ENCODE data around the gene RASSF7.

RASSF7 gene

GRCh38 chr11:598005-598680 is 37.4 kb downstream of the RASSF7 start (continued):
- no peak for TF ChIP-seq ZNF670 (tag by site-specific recombination; IDR thresholded peaks at IDR 0.05; ENCODE audit: low read depth)
- TF ChIP-seq, protein P1, sequence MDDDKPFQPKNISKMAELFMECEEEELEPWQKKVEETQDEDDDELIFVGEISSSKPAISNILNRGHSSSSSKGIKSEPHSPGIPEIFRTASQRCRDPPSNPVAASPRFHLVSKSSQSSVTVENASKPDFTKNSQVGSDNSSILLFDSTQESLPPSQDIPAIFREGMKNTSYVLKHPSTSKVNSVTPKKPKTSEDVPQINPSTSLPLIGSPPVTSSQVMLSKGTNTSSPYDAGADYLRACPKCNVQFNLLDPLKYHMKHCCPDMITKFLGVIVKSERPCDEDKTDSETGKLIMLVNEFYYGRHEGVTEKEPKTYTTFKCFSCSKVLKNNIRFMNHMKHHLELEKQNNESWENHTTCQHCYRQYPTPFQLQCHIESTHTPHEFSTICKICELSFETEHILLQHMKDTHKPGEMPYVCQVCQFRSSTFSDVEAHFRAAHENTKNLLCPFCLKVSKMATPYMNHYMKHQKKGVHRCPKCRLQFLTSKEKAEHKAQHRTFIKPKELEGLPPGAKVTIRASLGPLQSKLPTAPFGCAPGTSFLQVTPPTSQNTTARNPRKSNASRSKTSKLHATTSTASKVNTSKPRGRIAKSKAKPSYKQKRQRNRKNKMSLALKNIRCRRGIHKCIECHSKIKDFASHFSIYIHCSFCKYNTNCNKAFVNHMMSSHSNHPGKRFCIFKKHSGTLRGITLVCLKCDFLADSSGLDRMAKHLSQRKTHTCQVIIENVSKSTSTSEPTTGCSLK (tag by site-specific recombination; IDR thresholded peaks at IDR 0.05) = no peak
- TF ChIP-seq SP3 (tag by site-specific recombination; IDR thresholded peaks at IDR 0.05) = no peak

DNA sequence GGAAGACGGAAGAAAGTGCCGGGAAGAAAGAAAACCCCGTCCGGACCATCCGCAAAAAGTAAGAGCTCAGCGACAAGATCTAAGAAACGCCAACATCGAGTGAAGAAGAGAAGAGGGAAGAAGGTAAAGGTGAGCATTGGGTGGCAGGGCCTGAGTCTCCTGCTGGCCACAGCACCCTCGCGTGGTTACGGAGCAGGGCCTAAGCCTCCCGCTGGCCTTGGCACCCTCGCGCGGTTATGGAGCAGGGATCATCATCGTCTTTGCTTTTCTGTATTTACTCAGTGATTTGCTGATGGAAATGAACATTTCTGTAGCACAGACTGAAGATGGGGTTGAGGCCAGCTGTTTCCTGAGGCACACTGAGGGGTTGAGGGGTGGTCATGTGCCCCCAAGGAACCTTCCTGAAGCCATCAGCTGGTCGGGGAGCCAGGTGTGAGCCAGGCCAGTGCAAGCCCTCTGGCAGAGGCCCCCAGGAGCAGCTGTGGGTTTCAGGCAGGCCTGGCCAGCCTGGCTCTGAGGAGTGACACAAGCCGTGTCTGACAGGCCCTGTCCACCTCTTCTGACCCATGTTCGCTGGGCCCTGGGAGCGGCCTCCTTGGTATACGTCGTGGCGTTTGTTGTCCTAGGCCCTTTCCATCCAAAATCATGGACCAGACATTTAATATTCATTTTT is 40.9 kb downstream of the RASSF7 start:
- Histone ChIP-seq H3K4me3 (ENCODE audit: low read depth, low read length) (no peak overlapping the region), H3K9me3 (ENCODE audit: control insufficient read depth, insufficient read depth, low read depth, low read length) (no peaks in the 10 kb centered on the region), H3K27ac (ENCODE audit: extremely low read depth, low read depth, low read length) (no peak overlapping the region), H3K4me1 (ENCODE audit: control insufficient read depth, insufficient read depth, low read length) (no peaks in the 10 kb centered on the region), H3K36me3 (ENCODE audit: control insufficient read depth in 2 of 2, insufficient read depth in 1 of 2, low read length in 2 of 2) (peaks cover 16 to 90% of the 10 kb centered on the region in 2 experiments; a peak in 2 of 3 replicates)
- no peak for TF ChIP-seq ZEB2 (tag by site-specific recombination; IDR thresholded peaks at IDR 0.05)
- TF ChIP-seq SALL2 (tag by site-specific recombination; IDR thresholded peaks at IDR 0.05; ENCODE audit: borderline replicate concordance) = no peak
- TF ChIP-seq ZNF600 (tag by site-specific recombination; IDR thresholded peaks at IDR 0.05) = peak; percentile 62
- ChIA-PET CTCF (interaction anchor here (0.6 to 1.5 kb wide), 2 partner anchors 11 to 159 kb away, joined by 3 to 4 read pairs; no protein-coding TSS in a partner anchor), POLR2A (interaction anchor here (0.6 kb wide), 1 partner anchor 144 kb away, joined by 4 read pairs; no protein-coding TSS in a partner anchor)

DNA sequence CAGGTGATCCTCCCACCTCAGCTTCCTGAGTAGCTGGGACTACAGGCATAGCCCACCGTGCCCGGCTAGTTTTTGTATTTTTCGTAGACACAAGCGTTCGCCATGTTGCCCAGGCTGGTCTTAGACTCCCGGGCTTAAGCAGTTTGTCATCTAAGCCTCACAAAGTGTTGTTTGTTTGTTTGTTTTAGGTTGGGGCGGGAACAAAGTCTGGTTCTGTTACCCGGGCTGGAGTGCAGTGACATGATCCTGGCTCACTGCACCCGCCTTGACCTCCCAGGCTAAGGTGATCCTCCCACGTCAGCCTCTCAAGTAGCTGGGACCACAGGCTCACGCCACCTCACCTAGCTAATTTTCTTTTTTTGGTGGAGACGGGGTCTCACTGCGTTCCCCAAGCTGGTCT is 42.4 kb downstream of the RASSF7 start:
- ChIA-PET POLR2A (interaction anchor here (0.7 to 1.0 kb wide), 2 partner anchors 27 to 47 kb away, joined by 3 to 5 read pairs; partner anchors contain the start of gene PHRF1), CTCF (interaction anchor here (0.7 kb wide), 1 partner anchor 177 kb away, joined by 3 read pairs; no protein-coding TSS in a partner anchor)
- TF ChIP-seq ZIC2 (tag by site-specific recombination; IDR thresholded peaks at IDR 0.05) (no peak), HOXA7 (CRISPR knock-in tag; IDR thresholded peaks at IDR 0.05; ENCODE audit: borderline replicate concordance) (no peak), ZNF777 (tag by site-specific recombination; IDR thresholded peaks at IDR 0.05; ENCODE audit: borderline replicate concordance) (no peak), ZBTB8A (tag by site-specific recombination; IDR thresholded peaks at IDR 0.05) (no peak), OSR2 (tag by site-specific recombination; IDR thresholded peaks at IDR 0.05) (no peak), ZFP3 (tag by site-specific recombination; IDR thresholded peaks at IDR 0.05; ENCODE audit: low read depth) (no peak), ZNF530 (tag by site-specific recombination; IDR thresholded peaks at IDR 0.05; ENCODE audit: low read depth) (no peak), SALL2 (tag by site-specific recombination; IDR thresholded peaks at IDR 0.05; ENCODE audit: borderline replicate concordance) (no peak), HOXC10 (CRISPR knock-in tag; IDR thresholded peaks at IDR 0.05) (no peak), ZSCAN4 (tag by site-specific recombination; IDR thresholded peaks at IDR 0.05) (no peak)
- TF ChIP-seq, protein P2, sequence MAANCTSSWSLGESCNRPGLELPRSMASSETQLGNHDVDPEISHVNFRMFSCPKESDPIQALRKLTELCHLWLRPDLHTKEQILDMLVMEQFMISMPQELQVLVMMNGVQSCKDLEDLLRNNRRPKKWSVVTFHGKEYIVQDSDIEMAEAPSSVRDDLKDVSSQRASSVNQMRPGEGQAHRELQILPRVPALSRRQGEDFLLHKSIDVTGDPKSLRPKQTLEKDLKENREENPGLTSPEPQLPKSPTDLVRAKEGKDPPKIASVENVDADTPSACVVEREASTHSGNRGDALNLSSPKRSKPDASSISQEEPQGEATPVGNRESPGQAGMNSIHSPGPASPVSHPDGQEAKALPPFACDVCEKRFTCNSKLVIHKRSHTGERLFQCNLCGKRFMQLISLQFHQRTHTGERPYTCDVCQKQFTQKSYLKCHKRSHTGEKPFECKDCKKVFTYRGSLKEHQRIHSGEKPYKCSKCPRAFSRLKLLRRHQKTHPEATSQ (tag by site-specific recombination; IDR thresholded peaks at IDR 0.05) = no peak
- H3K9me3 ChIP-seq (ENCODE audit: control insufficient read depth, insufficient read depth, low read depth, low read length) = no peaks in the 10 kb centered on the region
- peaks cover 16 to 90% of the 10 kb centered on the region in 2 experiments; a peak in 2 of 3 replicates for H3K36me3 ChIP-seq (ENCODE audit: control insufficient read depth in 2 of 2, insufficient read depth in 1 of 2, low read length in 2 of 2)
- H3K4me3 ChIP-seq (ENCODE audit: low read depth, low read length) = no peak overlapping the region
- H3K4me1 ChIP-seq (ENCODE audit: control insufficient read depth, insufficient read depth, low read length) = no peaks in the 10 kb centered on the region
- H3K27ac ChIP-seq (ENCODE audit: extremely low read depth, low read depth, low read length) = no peak overlapping the region

All from HEK293 (cell line).